A549 treated with dexamethasone at 1 μM for 4 hours (cell line): ENCODE results near the gene MEP1B. TPM values are rescaled to one million over a fixed set of nuclear protein-coding genes. Genes with fewer than 3 reads are reported as not detected.

Source experiments
- total RNA-seq: library from RNA; stranded (reverse); fragments of 200-300 nt; extraction: Qiagen RNA extraction; gene quantifications from 5 replicates; pipeline ENCODE4 v1.2.3, GENCODE V29; 2022

MEP1B gene
- 0.05 to 0.09 TPM (median 0.08 TPM) in 3 of 5 replicates, not detected in the others for total RNA-seq

DNA sequence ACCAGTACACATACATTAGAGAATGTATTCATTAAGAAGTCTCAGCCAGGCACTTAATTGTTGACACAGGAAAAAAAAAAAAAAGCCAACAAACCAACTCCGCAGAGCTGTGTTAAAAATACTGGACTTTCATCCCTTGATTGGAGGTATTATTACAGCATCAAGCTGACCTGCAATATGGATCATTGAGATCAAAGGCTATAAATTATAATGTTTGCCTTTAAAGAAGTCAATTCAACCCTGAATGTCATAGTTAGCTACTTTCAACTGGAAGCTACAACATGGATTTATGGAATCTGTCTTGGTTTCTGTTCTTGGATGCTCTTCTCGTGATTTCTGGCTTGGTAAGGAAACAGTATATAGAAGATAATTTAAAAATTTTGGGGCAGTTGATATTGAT lies at the start of gene MEP1B:
TSS of gene MEP1B (plus strand) at position 250 of the 400 bp plus-strand sequence. CDS start at position 282, 32 bp downstream.

Other genes starting within 250 kb of the MEP1B start
- 11.7 to 14.1 TPM (median 13.5 TPM) in 5 replicates for gene TRAPPC8, start 246.9 kb upstream of the MEP1B start, total RNA-seq
- gene RNF125, start 171.2 kb upstream of the MEP1B start, total RNA-seq, result 0.21 to 0.60 TPM (median 0.25 TPM) in 5 replicates
- gene RNF138, start 98.2 kb upstream of the MEP1B start, total RNA-seq, result 11.0 to 17.7 TPM (median 15.9 TPM) in 5 replicates